NCI-H510A treated with DMSO at 0.1 percent for 48 hours (cell line): Measurements from ENCODE around the gene DOHH.

Experiments used
- DNase-seq: peaks from one replicate; lab custom pipeline; 2025; lab: John Stamatoyannopoulos, UW

DOHH gene

GRCh38 chr19:3441089-3441985, 59.1 kb downstream of the DOHH start:
- DNase-seq, result no peak
